OCI-LY3 (cell line): ENCODE data around the gene POLE3.

Experiments used
- CTCF ChIP-seq: fragments of 200-600, 300-600 bp; sonication (generic); IDR thresholded peaks from 2 replicates; pipeline ENCODE4 v1.5.1; 2014; ENCODE audit warnings: antibody characterized with exemption, low read length, low read depth
- EZH2phosphoT487 ChIP-seq: fragments of 200-600 bp; shearing (Covaris generic); IDR thresholded peaks from 2 replicates; pipeline ENCODE4 v1.6.1; 2018; ENCODE audit warnings: antibody characterized with exemption, mixed run types, low read depth

DNA sequence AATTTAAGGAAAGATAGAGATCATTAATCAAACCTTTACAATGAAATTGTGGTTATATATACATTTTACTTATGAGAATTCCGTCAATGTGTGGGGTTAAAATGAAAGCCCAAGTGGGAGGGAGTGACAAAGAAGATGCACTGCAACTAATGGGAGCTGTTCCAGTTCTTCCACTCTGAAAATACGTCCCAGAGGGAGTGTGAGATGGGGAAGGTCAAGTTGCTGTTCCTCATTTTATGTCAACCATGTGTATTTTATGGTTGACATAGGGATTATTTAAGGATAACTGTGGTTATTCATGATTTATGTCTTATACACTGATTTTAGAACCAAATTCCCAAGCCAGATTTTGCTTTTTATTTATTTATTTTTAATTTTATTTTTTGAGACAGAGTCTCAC, 38.9 kb upstream of the POLE3 start:
- no peak for TF ChIP-seq EZH2phosphoT487
- no peak for TF ChIP-seq CTCF
